Loucy (cell line): ENCODE data around the gene CPHXL2.

ENCODE experiments used
- H2AFZ ChIP-seq: fragments of 200-600 bp; sonication (generic); 2 replicates; pipeline ENCODE4 v1.6.0; 2016; ENCODE audit warnings: antibody characterized with exemption, mild to moderate bottlenecking, low read length, moderate library complexity
- H3F3A ChIP-seq: fragments of 200-600 bp; 2 replicates; pipeline ENCODE4 v1.6.0; 2016; ENCODE audit warnings: antibody characterized with exemption, low read depth, mild to moderate bottlenecking
- H3K27me3 ChIP-seq: fragments of 200-600 bp; sonication (generic); 2 replicates; pipeline ENCODE4 v1.6.1; 2014; ENCODE audit warnings: low read length, mild to moderate bottlenecking; ENCODE audit not compliant: insufficient read depth, poor library complexity, severe bottlenecking
- H3K36me3 ChIP-seq: fragments of 200-600 bp; sonication (generic); 2 replicates; pipeline ENCODE4 v1.6.1; 2016; ENCODE audit warnings: low read length; ENCODE audit not compliant: insufficient read depth
- H3K4me1 ChIP-seq: fragments of 200-600 bp; sonication (generic); 2 replicates; pipeline ENCODE4 v1.5.1; 2014; ENCODE audit warnings: low read length, mild to moderate bottlenecking; ENCODE audit not compliant: insufficient read depth, poor library complexity, severe bottlenecking
- H3K4me2 ChIP-seq: fragments of 200-600 bp; sonication (generic); 2 replicates; pipeline ENCODE4 v1.6.0; 2014; ENCODE audit warnings: antibody characterized with exemption, low read length, low read depth, mild to moderate bottlenecking; ENCODE audit not compliant: poor library complexity, severe bottlenecking
- H3K4me3 ChIP-seq: fragments of 200-600 bp; sonication (generic); 2 replicates; pipeline ENCODE4 v1.5.1; 2014; ENCODE audit warnings: low read length, mild to moderate bottlenecking, mixed read lengths; ENCODE audit not compliant: poor library complexity, severe bottlenecking
- H3K79me2 ChIP-seq: fragments of 200-600 bp; sonication (generic); 2 replicates; pipeline ENCODE4 v1.6.1; 2014; ENCODE audit warnings: low read length; ENCODE audit not compliant: insufficient read depth
- H3K9ac ChIP-seq: fragments of 200-600 bp; sonication (generic); 2 replicates; pipeline ENCODE4 v1.6.0; 2014; ENCODE audit warnings: mild to moderate bottlenecking, low read depth, low read length, moderate library complexity; ENCODE audit not compliant: poor library complexity, severe bottlenecking
- H3K9me2 ChIP-seq: fragments of 200-600 bp; sonication (generic); replicated peaks from 2 replicates; pipeline ENCODE4 v1.6.1; 2016; ENCODE audit warnings: low read depth, low read length, mixed read lengths
- H3K9me3 ChIP-seq: fragments of 200-600 bp; sonication (generic); 2 replicates; pipeline ENCODE4 v1.6.1; 2014; ENCODE audit warnings: mild to moderate bottlenecking, antibody characterized with exemption, low read length, low read depth; ENCODE audit not compliant: insufficient read depth
- H4K20me1 ChIP-seq: fragments of 200-600 bp; sonication (generic); 2 replicates; pipeline ENCODE4 v1.6.0; 2014; ENCODE audit warnings: antibody characterized with exemption, low read length, mild to moderate bottlenecking; ENCODE audit not compliant: insufficient read depth, poor library complexity, severe bottlenecking
- EZH2phosphoT487 ChIP-seq: fragments of 200-600 bp; IDR thresholded peaks from 2 replicates; pipeline ENCODE4 v1.6.1; 2018; ENCODE audit warnings: antibody characterized with exemption, mild to moderate bottlenecking, moderate library complexity, borderline replicate concordance
- TF ChIP-seq, protein P1 (sequence below): fragments of 200-600 bp; sonication (generic); conservative IDR thresholded peaks from 2 replicates; pipeline ENCODE4 v1.5.1; 2014; ENCODE audit warnings: mild to moderate bottlenecking, antibody characterized with exemption, low read length

CPHXL2 gene

GRCh38 chr16:75648265-75649076 lies 28.3 kb downstream of the CPHXL2 start:
- Histone ChIP-seq H3K4me1 (peaks cover 61% of the 10 kb centered on the region), H3K79me2 (peaks cover 95% of the 10 kb centered on the region), H3K9me3 (no peaks in the 10 kb centered on the region), H4K20me1 (peaks cover 86% of the 10 kb centered on the region), H3F3A (peaks cover 4% of the 10 kb centered on the region; the same call in 1 of the 2 replicates), H3K9me2 (no peaks in the 10 kb centered on the region), H3K4me2 (peak overlapping the region; percentile 96), H2AFZ (peak overlapping the region; percentile 95), H3K27me3 (no peaks in the 10 kb centered on the region), H3K9ac (peak overlapping the region; percentile 97), H3K4me3 (peak overlapping the region; percentile 98), H3K36me3 (no peaks in the 10 kb centered on the region; the same call in 1 of the 2 replicates)
- TF ChIP-seq, protein P1, sequence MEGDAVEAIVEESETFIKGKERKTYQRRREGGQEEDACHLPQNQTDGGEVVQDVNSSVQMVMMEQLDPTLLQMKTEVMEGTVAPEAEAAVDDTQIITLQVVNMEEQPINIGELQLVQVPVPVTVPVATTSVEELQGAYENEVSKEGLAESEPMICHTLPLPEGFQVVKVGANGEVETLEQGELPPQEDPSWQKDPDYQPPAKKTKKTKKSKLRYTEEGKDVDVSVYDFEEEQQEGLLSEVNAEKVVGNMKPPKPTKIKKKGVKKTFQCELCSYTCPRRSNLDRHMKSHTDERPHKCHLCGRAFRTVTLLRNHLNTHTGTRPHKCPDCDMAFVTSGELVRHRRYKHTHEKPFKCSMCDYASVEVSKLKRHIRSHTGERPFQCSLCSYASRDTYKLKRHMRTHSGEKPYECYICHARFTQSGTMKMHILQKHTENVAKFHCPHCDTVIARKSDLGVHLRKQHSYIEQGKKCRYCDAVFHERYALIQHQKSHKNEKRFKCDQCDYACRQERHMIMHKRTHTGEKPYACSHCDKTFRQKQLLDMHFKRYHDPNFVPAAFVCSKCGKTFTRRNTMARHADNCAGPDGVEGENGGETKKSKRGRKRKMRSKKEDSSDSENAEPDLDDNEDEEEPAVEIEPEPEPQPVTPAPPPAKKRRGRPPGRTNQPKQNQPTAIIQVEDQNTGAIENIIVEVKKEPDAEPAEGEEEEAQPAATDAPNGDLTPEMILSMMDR, result no peak
- no peak for TF ChIP-seq EZH2phosphoT487

- no peaks in the 10 kb centered on the region for H3K36me3 ChIP-seq
- TF ChIP-seq EZH2phosphoT487, result no peak
- TF ChIP-seq, protein P1, result no peak
- H3K9me3 ChIP-seq, result no peaks in the 10 kb centered on the region
- peak within 1 kb of the TSS; percentile 96 for H3K4me2 ChIP-seq
- H3K79me2 ChIP-seq, result peaks cover 95% of the 10 kb centered on the region
- peaks cover 53% of the 10 kb centered on the region for H3K4me1 ChIP-seq
- H3K27me3 ChIP-seq, result no peaks in the 10 kb centered on the region
- peak within 1 kb of the TSS; percentile 97 for H3K9ac ChIP-seq
- peak within 1 kb of the TSS; percentile 98 for H3K4me3 ChIP-seq
- no peaks in the 10 kb centered on the region for H3K9me2 ChIP-seq
- H2AFZ ChIP-seq, result peak within 1 kb of the TSS; percentile 95
- H4K20me1 ChIP-seq, result peaks cover 83% of the 10 kb centered on the region
- peaks cover 4% of the 10 kb centered on the region; the same call in 1 of the 2 replicates for H3F3A ChIP-seq
Observed at GRCh38 chr16:75647492-75648264, 29.1 kb downstream of the CPHXL2 start, which contains the start of the genes KARS1 and TERF2IP. Gene KARS1 (minus strand): TSS chr16:75647665. CDS start chr16:75647639, 26 bp downstream. Gene TERF2IP (plus strand): TSS chr16:75647773. CDS start chr16:75647883, 110 bp downstream.

- TF ChIP-seq, protein P1, result no peak
- TF ChIP-seq EZH2phosphoT487, result no peak
- peak overlapping the region; percentile 90 for H3K4me2 ChIP-seq
- H3K4me1 ChIP-seq, result peaks cover 48% of the 10 kb centered on the region
- H3K9me2 ChIP-seq, result no peaks in the 10 kb centered on the region
- peak overlapping the region; percentile 97 for H3K9ac ChIP-seq
- no peaks in the 10 kb centered on the region for H3K36me3 ChIP-seq
- peaks cover 4% of the 10 kb centered on the region; the same call in 1 of the 2 replicates for H3F3A ChIP-seq
- H3K9me3 ChIP-seq, result no peaks in the 10 kb centered on the region
- peak overlapping the region; percentile 87 for H2AFZ ChIP-seq
- H4K20me1 ChIP-seq, result peaks cover 81% of the 10 kb centered on the region
- peak overlapping the region; percentile 98 for H3K4me3 ChIP-seq
- H3K27me3 ChIP-seq, result no peaks in the 10 kb centered on the region
- peaks cover 95% of the 10 kb centered on the region for H3K79me2 ChIP-seq
Observed at GRCh38 chr16:75647112-75647491, 29.7 kb downstream of the CPHXL2 start.
